Astrocyte of the spinal cord (primary cell): Measurements from ENCODE around the gene RDM1.
A peak's percentile ranks its signal among the peaks of the same experiment; 100 is the strongest.

Experiments used
- DNase-seq: peaks from one replicate; pipeline ENCODE4 v3.0.0; 2011; ENCODE audit warnings: low read depth, low spot score
- H3K4me3 ChIP-seq: 2 replicates; pipeline ENCODE4 v1.5.1; 2011; ENCODE audit warnings: low read depth, mild to moderate bottlenecking, low read length, moderate library complexity
- CTCF ChIP-seq: IDR thresholded peaks from 2 replicates; pipeline ENCODE4 v1.5.1; 2012; ENCODE audit warnings: low read depth, mild to moderate bottlenecking, low read length, inconsistent platforms
- in situ Hi-C: cut with HindIII; loops from 2 replicates; pipeline ENCODE4 v1.10.0; 2017; ENCODE audit warnings: low sequenced_read_pairs

Gene RDM1

GRCh38 chr17:35889818-35890773 lies 40.5 kb downstream of the RDM1 start:
- in situ Hi-C loops = no loop called here
- peak; percentile 38 for DNase-seq
- H3K4me3 ChIP-seq = no peak overlapping the region
- TF ChIP-seq CTCF = no peak

GRCh38 chr17:35889241-35889640 lies 41.3 kb downstream of the RDM1 start:
- no peak for DNase-seq
- in situ Hi-C loops = no loop called here
- no peak for TF ChIP-seq CTCF
- no peak overlapping the region for H3K4me3 ChIP-seq

GRCh38 chr17:35879773-35880654 lies 50.6 kb downstream of the RDM1 start, which contains the start of gene CCL5:
TSS of gene CCL5 (minus strand) at chr17:35880360.
- H3K4me3 ChIP-seq = no peak within 1 kb of the TSS
- no peak for DNase-seq
- no peak for TF ChIP-seq CTCF
- in situ Hi-C loops = no loop called here

GRCh38 chr17:35878361-35878760 lies 52.2 kb downstream of the RDM1 start:
- DNase-seq = no peak
- TF ChIP-seq CTCF = no peak
- H3K4me3 ChIP-seq = no peak overlapping the region
- in situ Hi-C loops = no loop called here

GRCh38 chr17:35877345-35878029 lies 53.1 kb downstream of the RDM1 start:
- TF ChIP-seq CTCF = no peak
- no peak for DNase-seq
- no peak overlapping the region for H3K4me3 ChIP-seq
- in situ Hi-C loops = no loop called here

- TF ChIP-seq CTCF = no peak
- no peak overlapping the region for H3K4me3 ChIP-seq
- no peak for DNase-seq
- in situ Hi-C loops = no loop called here
These were observed 54.0 kb downstream of the RDM1 start for GRCh38 chr17:35876534-35876933.
